GM10266 (cell line): Measurements from ENCODE around the gene NPAS1.

ENCODE experiments used
- DNase-seq: peaks from one replicate; pipeline ENCODE4 v3.0.0; 2012; ENCODE audit errors: extremely low spot score
- CTCF ChIP-seq: IDR thresholded peaks from 2 replicates; pipeline ENCODE4 v1.5.1; 2012; ENCODE audit warnings: mild to moderate bottlenecking, low read depth; ENCODE audit not compliant: control insufficient read depth, insufficient read depth; ENCODE audit errors: missing control alignments

The NPAS1 gene

GRCh38 chr19:47019431-47020041, at the start of gene NPAS1:
NPAS1 (plus strand) TSS chr19:47019837; CDS start chr19:47021048, 1,211 bp downstream.
- peak; percentile 70 for DNase-seq
- no peak for TF ChIP-seq CTCF

- no peak for DNase-seq
- no peak for TF ChIP-seq CTCF
Observed at GRCh38 chr19:46970815-46971214, 48.8 kb upstream of the NPAS1 start.

DNA sequence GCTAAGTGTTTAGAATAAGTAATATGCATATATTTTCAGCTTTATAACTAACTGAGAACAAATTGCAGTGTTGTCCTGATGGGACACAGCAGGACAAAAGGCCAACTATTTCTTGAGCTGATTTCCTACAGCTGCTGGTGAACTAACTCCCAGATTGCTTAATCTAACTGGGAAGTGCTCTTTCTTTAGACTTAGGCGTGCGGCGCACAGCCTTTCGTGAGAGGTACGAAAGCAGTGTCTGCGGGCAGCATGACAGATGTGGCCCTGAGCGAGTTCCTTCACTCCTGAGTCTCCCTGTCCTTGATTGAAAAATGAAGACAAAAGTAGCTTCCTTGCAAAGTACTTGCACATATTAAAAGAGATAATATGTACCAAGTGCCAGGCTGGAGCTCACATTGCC, 47.3 kb upstream of the NPAS1 start:
- DNase-seq: no peak
- no peak for TF ChIP-seq CTCF

GRCh38 chr19:46974181-46974580, 45.5 kb upstream of the NPAS1 start:
- TF ChIP-seq CTCF: no peak
- DNase-seq: no peak

DNA sequence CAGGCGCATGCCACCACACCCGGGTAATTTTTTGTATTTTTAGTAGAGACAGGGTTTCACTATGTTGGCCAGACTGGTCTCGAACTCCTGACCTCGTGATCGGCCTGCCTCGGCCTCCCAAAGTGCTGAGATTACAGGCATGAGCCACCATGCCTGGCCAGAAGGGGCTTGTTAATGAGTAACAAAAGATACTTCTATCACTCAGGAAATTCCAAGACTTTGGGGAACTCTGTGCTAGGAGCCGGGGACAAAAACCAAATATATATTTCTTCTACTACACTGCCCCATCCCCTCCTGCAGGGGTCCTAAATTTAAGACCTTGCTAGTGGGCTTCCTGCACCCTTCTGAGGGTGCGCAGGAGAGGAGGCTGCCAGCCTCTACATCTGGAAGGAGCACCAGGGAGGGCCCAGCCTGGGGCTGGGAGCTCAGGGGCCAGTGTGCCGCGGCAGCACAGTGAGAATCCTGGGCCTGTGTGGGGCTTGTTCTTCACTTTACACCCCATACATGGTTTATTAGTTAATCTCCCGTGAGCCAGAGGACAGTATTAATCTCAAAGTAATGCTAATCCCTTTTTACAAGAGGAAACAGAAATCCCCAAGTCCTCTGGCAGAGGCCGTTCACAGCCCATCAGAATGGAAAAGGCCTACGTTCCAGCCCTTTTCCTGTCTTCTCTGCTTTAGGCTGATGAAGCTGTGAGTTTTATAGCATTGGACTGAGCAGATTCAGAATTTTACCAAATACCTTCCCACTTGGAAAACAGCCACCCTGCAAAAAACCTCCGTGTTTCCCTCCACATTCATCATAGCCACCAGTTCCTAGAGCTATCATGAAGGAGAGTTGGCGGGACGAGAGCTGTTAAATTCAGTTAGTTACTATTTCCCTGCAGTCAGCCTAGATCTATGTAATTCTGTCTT, 44.4 kb upstream of the NPAS1 start:
- no peak for TF ChIP-seq CTCF
- DNase-seq: no peak

- no peak for DNase-seq
- TF ChIP-seq CTCF: no peak
Observed at GRCh38 chr19:46975925-46976782, 43.5 kb upstream of the NPAS1 start.
